ENCODE data around the gene ERBB2. TPM values are rescaled to one million over a fixed set of nuclear protein-coding genes. Genes with fewer than 3 reads are reported as not detected.

The ERBB2 gene
- total RNA-seq, 1 experiment from 2014 or later = 216 TPM

- peaks cover 17 to 22% of the 10 kb centered on the region in 2 experiments for H3K4me1 Mint-ChIP-seq
- Histone ChIP-seq H4K20me1 (ENCODE audit: control insufficient read depth, insufficient read depth, insufficient read length) (no peaks in the 10 kb centered on the region), H2BK12ac (ENCODE audit: insufficient read length, low read depth, low read length) (no peak overlapping the region), H3K4ac (ENCODE audit: low read depth, low read length) (no peak overlapping the region), H2BK20ac (ENCODE audit: low read depth, low read length, poor library complexity, severe bottlenecking) (no peak overlapping the region), H3K27me3 (ENCODE audit: insufficient read depth, low read length) (no peaks in the 10 kb centered on the region), H4K91ac (ENCODE audit: insufficient read length, low read depth, low read length) (no peak overlapping the region), H3K9ac (ENCODE audit: extremely low read depth, insufficient read length, low read length) (no peak overlapping the region), H3K23me2 (ENCODE audit: insufficient read length, low read depth, low read length, poor library complexity, severe bottlenecking) (peaks cover 12% of the 10 kb centered on the region), H3K14ac (ENCODE audit: insufficient read depth, low read length) (no peak overlapping the region), H3K18ac (ENCODE audit: insufficient read length, low read depth, low read length) (no peak overlapping the region), H2BK120ac (ENCODE audit: low read depth, low read length, poor library complexity, severe bottlenecking) (no peak overlapping the region), H3T11ph (ENCODE audit: low read length) (no peak overlapping the region), H4K5ac (ENCODE audit: insufficient read length, low read depth, low read length) (no peak overlapping the region), H4K8ac (replicated peaks; ENCODE audit: insufficient read length, low read depth, low read length) (no peak overlapping the region), H3K9me3 (ENCODE audit: control insufficient read depth, low read depth, low read length) (no peaks in the 10 kb centered on the region), H3K56ac (ENCODE audit: insufficient read length, low read depth, low read length) (no peak overlapping the region), H2BK15ac (ENCODE audit: low read depth, low read length) (no peak overlapping the region), H3K79me2 (ENCODE audit: insufficient read depth, low read length) (peaks cover 2% of the 10 kb centered on the region; the same call in 1 of the 2 replicates), H3K27ac (ENCODE audit: insufficient read length, low read depth, low read length) (no peak overlapping the region), H3K79me1 (ENCODE audit: insufficient read depth, low read depth, low read length, poor library complexity, severe bottlenecking) (no peaks in the 10 kb centered on the region), H3K23ac (ENCODE audit: insufficient read length, low read depth, low read length) (no peak overlapping the region), H2AK5ac (ENCODE audit: insufficient read length, low read length) (no peak overlapping the region), H2AFZ (ENCODE audit: low read length) (no peak overlapping the region), H3K4me1 (ENCODE audit: insufficient read depth, low read length) (peaks cover 3% of the 10 kb centered on the region; the same call in 1 of the 2 replicates), H3K4me2 (ENCODE audit: insufficient read depth, insufficient read length, low read length) (no peak overlapping the region), H2BK5ac (ENCODE audit: insufficient read length, low read length) (no peak overlapping the region)
- no peak overlapping the region; a peak in 1 of 7 replicates for H3K27ac Mint-ChIP-seq
- H3K4me3 Mint-ChIP-seq = no peak overlapping the region
- no CpG with 5 or more reads among the region's 8 CpGs for WGBS (ENCODE audit: extremely low coverage, insufficient read length, low lambda C conversion rate)
- TF ChIP-seq CTCF (conservative IDR thresholded peaks at IDR 0.05) = no peak
- DNase-seq = peak; percentile 31
- H3K9me3 Mint-ChIP-seq = no peaks in the 10 kb centered on the region
- H3K36me3 Mint-ChIP-seq (ENCODE audit: insufficient read depth in 1 of 3, low read depth in 3 of 3) = peaks cover 13 to 57% (median 50%) of the 10 kb centered on the region in 3 experiments; a peak in 6 of 7 replicates
- no peaks in the 10 kb centered on the region for H3K27me3 Mint-ChIP-seq (ENCODE audit: low read depth)
These were observed 45.0 kb downstream of the ERBB2 start for GRCh38 chr17:39744836-39745215.
